NB4 (cell line): ENCODE measurements around the gene OR10H2.

Experiments
- MYC ChIP-seq: IDR thresholded peaks from 2 replicates; pipeline ENCODE4 v1.6.1; 2011; ENCODE audit warnings: low read depth, low read length
- POLR2A ChIP-seq: IDR thresholded peaks from 2 replicates; pipeline ENCODE4 v1.6.1; 2011; ENCODE audit warnings: mild to moderate bottlenecking; ENCODE audit not compliant: insufficient read length; ENCODE audit errors: extremely low read depth
- TF ChIP-seq, protein P1 (sequence below): IDR thresholded peaks from one replicate; pipeline ENCODE4 v1.5.1; 2012; ENCODE audit warnings: low read depth, low read length
- TF ChIP-seq, protein P2 (sequence below): IDR thresholded peaks from 2 replicates; pipeline ENCODE4 v1.6.1; 2011; ENCODE audit warnings: low read depth, low read length

GRCh38 chr19:15684828-15685227 is 43.0 kb upstream of the OR10H2 start:
- TF ChIP-seq, protein P1, sequence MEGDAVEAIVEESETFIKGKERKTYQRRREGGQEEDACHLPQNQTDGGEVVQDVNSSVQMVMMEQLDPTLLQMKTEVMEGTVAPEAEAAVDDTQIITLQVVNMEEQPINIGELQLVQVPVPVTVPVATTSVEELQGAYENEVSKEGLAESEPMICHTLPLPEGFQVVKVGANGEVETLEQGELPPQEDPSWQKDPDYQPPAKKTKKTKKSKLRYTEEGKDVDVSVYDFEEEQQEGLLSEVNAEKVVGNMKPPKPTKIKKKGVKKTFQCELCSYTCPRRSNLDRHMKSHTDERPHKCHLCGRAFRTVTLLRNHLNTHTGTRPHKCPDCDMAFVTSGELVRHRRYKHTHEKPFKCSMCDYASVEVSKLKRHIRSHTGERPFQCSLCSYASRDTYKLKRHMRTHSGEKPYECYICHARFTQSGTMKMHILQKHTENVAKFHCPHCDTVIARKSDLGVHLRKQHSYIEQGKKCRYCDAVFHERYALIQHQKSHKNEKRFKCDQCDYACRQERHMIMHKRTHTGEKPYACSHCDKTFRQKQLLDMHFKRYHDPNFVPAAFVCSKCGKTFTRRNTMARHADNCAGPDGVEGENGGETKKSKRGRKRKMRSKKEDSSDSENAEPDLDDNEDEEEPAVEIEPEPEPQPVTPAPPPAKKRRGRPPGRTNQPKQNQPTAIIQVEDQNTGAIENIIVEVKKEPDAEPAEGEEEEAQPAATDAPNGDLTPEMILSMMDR = no peak
- no peak for TF ChIP-seq POLR2A
- TF ChIP-seq, protein P2, sequence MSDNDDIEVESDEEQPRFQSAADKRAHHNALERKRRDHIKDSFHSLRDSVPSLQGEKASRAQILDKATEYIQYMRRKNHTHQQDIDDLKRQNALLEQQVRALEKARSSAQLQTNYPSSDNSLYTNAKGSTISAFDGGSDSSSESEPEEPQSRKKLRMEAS = no peak
- no peak for TF ChIP-seq MYC
